HUES6 (cell line): ENCODE measurements around the gene SCMH1.

Source experiments
- H3K27ac ChIP-seq: 2 replicates; pipeline ENCODE4 v1.7.0; 2013; ENCODE audit warnings: low read depth, mild to moderate bottlenecking, low read length, inconsistent platforms
- H3K27me3 ChIP-seq: 2 replicates; pipeline ENCODE4 v1.6.1; 2013; ENCODE audit warnings: low read length; ENCODE audit not compliant: control insufficient read depth, insufficient read depth
- H3K36me3 ChIP-seq: 2 replicates; pipeline ENCODE4 v1.6.1; 2013; ENCODE audit warnings: low read length; ENCODE audit not compliant: control insufficient read depth, insufficient read depth
- H3K4me1 ChIP-seq: 2 replicates; pipeline ENCODE4 v1.6.1; 2013; ENCODE audit warnings: low read length; ENCODE audit not compliant: control insufficient read depth, insufficient read depth
- H3K4me3 ChIP-seq: 2 replicates; pipeline ENCODE4 v1.5.1; 2013; ENCODE audit warnings: low read depth, low read length
- H3K9ac ChIP-seq: one replicate; pipeline ENCODE4 v1.6.1; 2013; ENCODE audit warnings: mild to moderate bottlenecking, low read length
- H3K9me3 ChIP-seq: 2 replicates; pipeline ENCODE4 v1.6.1; 2013; ENCODE audit warnings: low read depth, low read length; ENCODE audit not compliant: control insufficient read depth, insufficient read depth

Gene SCMH1

GRCh38 chr1:41241749-41242341 is at the start of gene SCMH1:
SCMH1 (minus strand) TSS chr1:41242306; CDS start chr1:41186133, 56,173 bp downstream.
- H3K27me3 ChIP-seq: peaks cover 20% of the 10 kb centered on the region
- H3K27ac ChIP-seq: no peak within 1 kb of the TSS; the same call in 1 of the 2 replicates
- peak within 1 kb of the TSS; percentile 70 for H3K4me3 ChIP-seq
- H3K9ac ChIP-seq: peak within 1 kb of the TSS; percentile 68
- no peaks in the 10 kb centered on the region for H3K9me3 ChIP-seq
- no peaks in the 10 kb centered on the region for H3K36me3 ChIP-seq
- H3K4me1 ChIP-seq: peaks cover 24% of the 10 kb centered on the region; the same call in 1 of the 2 replicates

GRCh38 chr1:41291195-41291594 is 49.1 kb upstream of the SCMH1 start:
- Histone ChIP-seq H3K27ac (no peak overlapping the region), H3K9me3 (no peaks in the 10 kb centered on the region), H3K36me3 (no peaks in the 10 kb centered on the region), H3K4me1 (peaks cover 3% of the 10 kb centered on the region), H3K27me3 (peaks cover 49% of the 10 kb centered on the region), H3K9ac (no peak overlapping the region), H3K4me3 (no peak overlapping the region)

- Histone ChIP-seq H3K27me3 (peaks cover 55% of the 10 kb centered on the region), H3K9ac (no peak overlapping the region), H3K9me3 (no peaks in the 10 kb centered on the region), H3K4me1 (peaks cover 11% of the 10 kb centered on the region), H3K27ac (no peak overlapping the region), H3K4me3 (no peak overlapping the region), H3K36me3 (no peaks in the 10 kb centered on the region)
Observed at GRCh38 chr1:41289196-41289595, 47.1 kb upstream of the SCMH1 start.

- no peaks in the 10 kb centered on the region for H3K9me3 ChIP-seq
- no peak overlapping the region for H3K4me3 ChIP-seq
- no peaks in the 10 kb centered on the region for H3K36me3 ChIP-seq
- H3K4me1 ChIP-seq: peaks cover 11% of the 10 kb centered on the region
- H3K9ac ChIP-seq: no peak overlapping the region
- no peak overlapping the region for H3K27ac ChIP-seq
- peaks cover 55% of the 10 kb centered on the region for H3K27me3 ChIP-seq
Observed at GRCh38 chr1:41286992-41287391, 44.9 kb upstream of the SCMH1 start.

DNA sequence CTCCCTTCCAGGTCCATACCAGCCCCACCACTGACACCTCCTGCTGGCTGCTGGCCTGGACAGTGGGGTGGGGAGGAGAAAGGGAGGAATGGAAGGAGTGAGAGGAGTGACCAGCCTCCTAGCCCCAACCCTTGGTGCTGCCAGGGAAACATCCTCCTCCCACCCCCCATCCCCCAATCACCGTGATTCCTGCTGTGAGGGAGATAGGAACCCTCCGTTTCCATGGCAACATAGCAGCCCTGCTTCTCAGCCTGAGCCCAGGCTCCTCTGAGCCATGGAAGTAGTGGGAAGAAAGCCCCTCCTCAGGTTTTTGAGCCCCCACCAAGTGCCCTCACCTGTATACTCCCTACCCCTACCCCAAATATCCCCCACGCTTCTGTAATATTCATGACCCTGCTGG is 44.4 kb upstream of the SCMH1 start:
- H3K9ac ChIP-seq: no peak overlapping the region
- no peak overlapping the region for H3K27ac ChIP-seq
- H3K4me3 ChIP-seq: no peak overlapping the region
- no peaks in the 10 kb centered on the region for H3K9me3 ChIP-seq
- H3K36me3 ChIP-seq: no peaks in the 10 kb centered on the region
- H3K4me1 ChIP-seq: peaks cover 11% of the 10 kb centered on the region
- peaks cover 54% of the 10 kb centered on the region for H3K27me3 ChIP-seq

DNA sequence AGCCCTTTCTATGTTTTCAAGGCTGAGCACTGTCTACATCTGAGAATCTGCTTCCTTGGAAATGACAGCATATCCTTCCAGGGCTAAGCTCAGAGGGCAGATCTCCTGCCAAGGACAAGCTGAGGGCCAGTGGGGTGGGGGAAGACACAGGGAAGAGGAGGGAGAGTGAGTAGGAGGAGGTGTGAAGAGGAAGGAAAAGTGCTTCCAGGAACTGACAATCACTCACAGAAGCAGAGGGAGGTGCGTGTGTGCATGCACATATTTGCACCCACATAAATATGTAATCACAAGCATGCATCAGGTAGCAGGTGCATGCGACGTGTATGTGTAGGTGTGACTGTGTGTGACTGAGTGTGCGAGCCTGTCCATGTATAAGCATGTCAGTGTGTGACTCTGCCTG is 43.7 kb upstream of the SCMH1 start:
- peaks cover 11% of the 10 kb centered on the region for H3K4me1 ChIP-seq
- no peak overlapping the region for H3K27ac ChIP-seq
- no peaks in the 10 kb centered on the region for H3K36me3 ChIP-seq
- peaks cover 48% of the 10 kb centered on the region for H3K27me3 ChIP-seq
- H3K9ac ChIP-seq: no peak overlapping the region
- H3K4me3 ChIP-seq: no peak overlapping the region
- no peaks in the 10 kb centered on the region for H3K9me3 ChIP-seq

GRCh38 chr1:41284121-41284520 is 42.0 kb upstream of the SCMH1 start:
- no peak overlapping the region for H3K9ac ChIP-seq
- H3K4me3 ChIP-seq: no peak overlapping the region
- H3K4me1 ChIP-seq: peaks cover 11% of the 10 kb centered on the region
- no peak overlapping the region for H3K27ac ChIP-seq
- no peaks in the 10 kb centered on the region for H3K9me3 ChIP-seq
- no peaks in the 10 kb centered on the region for H3K36me3 ChIP-seq
- peaks cover 37% of the 10 kb centered on the region for H3K27me3 ChIP-seq

- Histone ChIP-seq H3K9me3 (no peaks in the 10 kb centered on the region), H3K27ac (no peak overlapping the region), H3K4me1 (peaks cover 11% of the 10 kb centered on the region), H3K36me3 (no peaks in the 10 kb centered on the region), H3K9ac (no peak overlapping the region), H3K27me3 (peaks cover 31% of the 10 kb centered on the region), H3K4me3 (no peak overlapping the region)
Observed at GRCh38 chr1:41282679-41283317, 40.7 kb upstream of the SCMH1 start.

- H3K27me3 ChIP-seq: peaks cover 27% of the 10 kb centered on the region
- H3K4me1 ChIP-seq: peaks cover 11% of the 10 kb centered on the region
- H3K4me3 ChIP-seq: no peak overlapping the region
- H3K9me3 ChIP-seq: no peaks in the 10 kb centered on the region
- no peaks in the 10 kb centered on the region for H3K36me3 ChIP-seq
- H3K9ac ChIP-seq: no peak overlapping the region
- H3K27ac ChIP-seq: no peak overlapping the region
Observed at GRCh38 chr1:41281334-41281733, 39.2 kb upstream of the SCMH1 start.

- Histone ChIP-seq H3K9ac (no peak overlapping the region), H3K27me3 (peaks cover 18% of the 10 kb centered on the region), H3K36me3 (no peaks in the 10 kb centered on the region), H3K27ac (no peak overlapping the region), H3K4me1 (peaks cover 2% of the 10 kb centered on the region), H3K4me3 (no peak overlapping the region), H3K9me3 (no peaks in the 10 kb centered on the region)
Observed at GRCh38 chr1:41280202-41281032, 38.3 kb upstream of the SCMH1 start.

- Histone ChIP-seq H3K36me3 (no peaks in the 10 kb centered on the region), H3K27ac (no peak overlapping the region), H3K4me3 (no peak overlapping the region), H3K27me3 (peaks cover 6% of the 10 kb centered on the region; the same call in 1 of the 2 replicates), H3K9ac (no peak overlapping the region), H3K9me3 (no peaks in the 10 kb centered on the region), H3K4me1 (peaks cover 2% of the 10 kb centered on the region; the same call in 1 of the 2 replicates)
Observed at GRCh38 chr1:41278076-41278475, 36.0 kb upstream of the SCMH1 start.
